ENCODE results near the gene PIGL.

Gene PIGL

DNA sequence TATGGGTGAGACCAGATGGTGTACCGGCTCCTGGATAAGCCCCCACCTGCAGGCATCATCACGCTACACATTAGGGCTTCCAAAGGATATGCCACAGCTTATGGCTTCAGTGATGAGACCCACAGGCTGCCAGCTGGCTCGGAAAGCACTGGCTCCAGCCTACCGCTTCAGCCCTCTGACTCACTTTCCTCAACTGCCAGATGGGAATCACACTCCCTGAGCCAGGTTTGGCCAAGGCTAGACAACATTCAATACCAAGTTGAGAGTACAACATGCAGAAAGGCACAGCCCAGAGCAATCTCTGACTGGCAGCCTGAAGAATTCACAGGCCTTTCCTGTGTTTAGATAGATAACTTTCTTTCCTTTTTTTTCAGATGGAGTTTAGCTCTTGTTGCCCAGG lies 126.0 kb downstream of the PIGL start:
- Mint-ChIP-seq H3K4me3 (no peak overlapping the region), H3K9me3 (no peaks in the 10 kb centered on the region), H3K4me1 (no peaks in the 10 kb centered on the region), H3K27ac (no peak overlapping the region), H3K27me3 (no peaks in the 10 kb centered on the region)
- DNase-seq: no peak
- ATAC-seq: no peak

DNA sequence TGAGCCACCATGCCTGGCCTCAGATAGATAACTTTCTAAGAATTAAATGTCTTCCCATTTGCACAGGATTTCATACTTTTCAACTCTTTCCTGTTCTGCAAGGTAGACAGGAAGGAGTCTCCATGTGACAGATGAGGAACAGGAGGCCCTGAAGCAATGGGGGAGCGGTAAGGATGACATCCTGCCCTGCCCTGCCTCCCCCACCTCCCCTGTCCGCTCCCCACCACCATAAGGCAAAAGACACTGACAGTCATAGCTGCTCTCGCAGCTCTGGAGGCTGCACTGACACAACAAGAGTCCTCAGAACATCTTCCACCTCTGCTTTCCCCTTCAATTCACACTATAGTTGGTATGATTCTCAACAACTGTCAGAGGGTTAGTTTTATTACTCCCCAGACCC lies 126.6 kb downstream of the PIGL start:
- ATAC-seq (no peak), DNase-seq (no peak)
- no peaks in the 10 kb centered on the region for H3K27me3 Mint-ChIP-seq
- no peak overlapping the region for H3K4me3 Mint-ChIP-seq
- no peaks in the 10 kb centered on the region for H3K9me3 Mint-ChIP-seq
- H3K27ac Mint-ChIP-seq: peak overlapping the region in 1 of 2 donors; percentile 75
- no peaks in the 10 kb centered on the region for H3K4me1 Mint-ChIP-seq

DNA sequence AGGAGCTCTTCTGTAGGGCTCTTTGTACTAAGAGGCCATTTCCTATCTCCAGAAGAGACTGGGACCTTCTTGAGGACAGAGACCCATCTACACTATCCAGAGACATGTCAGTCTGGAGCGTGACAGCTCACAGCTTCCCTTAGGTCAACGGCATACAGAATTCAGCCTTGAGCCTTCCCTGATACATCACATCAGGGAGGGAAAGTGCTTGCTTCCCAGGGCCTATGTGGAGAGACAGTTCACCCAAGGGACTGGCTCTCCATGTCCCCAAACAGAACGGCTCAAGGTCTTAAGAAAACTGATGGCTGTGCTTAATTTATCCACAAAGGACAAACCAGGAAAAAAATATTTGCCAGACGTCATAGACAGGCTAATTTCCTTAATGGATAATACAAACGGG lies 128.6 kb downstream of the PIGL start:
- DNase-seq (no peak), ATAC-seq (no peak)
- H3K27ac Mint-ChIP-seq: peak overlapping the region in 1 of 2 donors; percentile 34
- no peaks in the 10 kb centered on the region for H3K9me3 Mint-ChIP-seq
- H3K27me3 Mint-ChIP-seq: no peaks in the 10 kb centered on the region
- peaks cover 14% of the 10 kb centered on the region for H3K4me1 Mint-ChIP-seq
- no peak overlapping the region for H3K4me3 Mint-ChIP-seq

DNA sequence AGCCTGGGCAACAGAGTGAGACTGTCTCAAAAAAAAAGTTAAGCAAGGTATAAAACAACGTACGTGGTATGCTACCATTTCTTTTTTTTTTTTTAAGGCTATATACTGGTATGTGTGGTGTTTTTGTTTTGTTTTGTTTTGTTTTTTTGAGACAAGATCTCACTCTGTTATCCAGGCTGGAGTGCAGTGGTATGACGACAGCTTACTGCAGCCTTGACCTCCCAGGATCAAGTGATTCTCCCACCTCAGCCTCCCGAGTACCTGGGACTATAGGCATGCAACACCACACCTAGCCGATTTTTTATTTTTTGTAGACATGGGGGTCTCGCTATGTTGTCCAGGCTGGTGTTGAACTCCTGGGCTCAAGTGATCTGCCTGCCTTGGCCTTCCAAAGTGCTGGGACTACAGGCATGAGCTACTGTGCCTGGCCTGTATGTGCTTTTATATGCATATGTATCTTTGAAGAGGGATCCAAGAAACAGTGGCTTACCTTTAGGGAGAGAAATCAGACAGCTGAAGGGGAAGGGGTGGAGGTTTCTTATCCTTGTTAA lies 129.8 kb downstream of the PIGL start:
- H3K9me3 Mint-ChIP-seq: no peaks in the 10 kb centered on the region
- no peaks in the 10 kb centered on the region for H3K27me3 Mint-ChIP-seq
- H3K4me3 Mint-ChIP-seq: no peak overlapping the region
- no peak overlapping the region for H3K27ac Mint-ChIP-seq
- DNase-seq (no peak), ATAC-seq (no peak)
- peaks cover 26% of the 10 kb centered on the region for H3K4me1 Mint-ChIP-seq

- no peaks in the 10 kb centered on the region for H3K27me3 Mint-ChIP-seq
- H3K9me3 Mint-ChIP-seq: no peaks in the 10 kb centered on the region
- H3K27ac Mint-ChIP-seq: peak overlapping the region in 1 of 2 donors; percentile 37
- peaks cover 33% of the 10 kb centered on the region for H3K4me1 Mint-ChIP-seq
- ATAC-seq (no peak), DNase-seq (no peak)
- H3K4me3 Mint-ChIP-seq: no peak overlapping the region
Observed at GRCh38 chr17:16348586-16348985, 131.6 kb downstream of the PIGL start.

DNA sequence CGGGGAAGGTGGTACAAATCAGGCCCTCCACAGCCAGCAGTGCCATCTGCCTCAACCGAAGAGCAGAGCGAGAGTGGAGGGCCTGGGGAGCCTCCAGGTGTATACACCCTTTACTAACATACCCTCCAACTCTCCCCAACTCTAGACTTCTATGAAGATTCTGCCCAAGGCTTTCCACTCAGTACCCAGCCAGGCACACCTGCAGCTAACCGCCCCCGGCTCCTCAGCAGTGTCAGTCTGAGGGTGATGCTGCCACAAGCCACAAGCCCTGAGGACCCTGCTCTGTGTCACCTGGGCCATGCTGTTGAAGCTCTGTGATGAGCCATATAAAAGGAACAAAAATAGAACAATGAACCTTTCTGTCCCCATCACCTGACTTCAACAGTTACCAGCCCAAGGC lies 132.4 kb downstream of the PIGL start:
- ATAC-seq (no peak), DNase-seq (no peak)
- peaks cover 38% of the 10 kb centered on the region for H3K4me1 Mint-ChIP-seq
- peak overlapping the region in 1 of 2 donors; percentile 54 for H3K27ac Mint-ChIP-seq
- H3K9me3 Mint-ChIP-seq: no peaks in the 10 kb centered on the region
- no peak overlapping the region for H3K4me3 Mint-ChIP-seq
- no peaks in the 10 kb centered on the region for H3K27me3 Mint-ChIP-seq

DNA sequence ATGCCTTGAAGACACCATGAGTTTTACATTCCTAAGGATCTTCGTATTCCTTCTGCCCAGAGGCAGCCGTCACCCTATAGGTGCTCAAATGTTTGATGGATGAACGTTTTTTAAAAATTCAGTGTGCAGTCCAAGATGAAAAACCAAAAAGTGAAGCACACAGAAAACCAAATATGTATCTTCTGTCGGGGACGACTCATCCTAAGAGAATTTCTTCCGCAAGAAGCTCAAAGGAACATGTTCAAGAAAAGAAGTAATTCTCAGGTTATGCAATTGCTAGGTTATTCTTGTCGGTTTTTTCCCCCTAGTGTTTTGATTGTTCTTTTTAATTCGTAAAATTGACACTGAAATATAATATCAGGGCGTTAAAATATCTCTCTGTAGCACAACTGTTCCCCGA lies 134.8 kb downstream of the PIGL start:
- ATAC-seq: no peak
- DNase-seq: no peak
- Mint-ChIP-seq H3K27ac (peak overlapping the region; percentile 80 to 93), H3K27me3 (no peaks in the 10 kb centered on the region), H3K9me3 (no peaks in the 10 kb centered on the region), H3K4me1 (peaks cover 41% of the 10 kb centered on the region), H3K4me3 (peak overlapping the region; percentile 92 to 97)

DNA sequence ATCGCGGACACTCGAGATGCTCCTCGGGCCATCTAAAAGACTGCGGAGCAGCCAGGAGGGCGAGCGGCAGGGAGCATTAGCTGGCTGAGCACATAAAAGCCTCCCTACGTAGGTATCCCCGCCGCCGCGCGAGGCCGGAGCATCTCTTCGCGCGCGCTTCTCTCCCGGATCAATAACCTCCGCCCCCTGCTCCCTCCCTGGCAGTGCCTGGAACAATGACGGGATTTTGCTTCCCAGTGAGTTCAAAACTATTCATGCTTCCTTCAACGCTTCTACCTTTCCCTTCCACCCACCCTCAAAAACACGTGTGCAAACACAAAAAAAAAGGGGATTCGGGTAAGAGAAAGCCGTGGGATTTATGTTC lies 135.3 kb downstream of the PIGL start:
- H3K9me3 Mint-ChIP-seq: no peaks in the 10 kb centered on the region
- DNase-seq (peak; percentile 28 to 49), ATAC-seq (peak; percentile 38)
- H3K4me1 Mint-ChIP-seq: peaks cover 44% of the 10 kb centered on the region
- peak overlapping the region; percentile 83 to 93 for H3K27ac Mint-ChIP-seq
- no peaks in the 10 kb centered on the region for H3K27me3 Mint-ChIP-seq
- peak overlapping the region; percentile 92 to 97 for H3K4me3 Mint-ChIP-seq

DNA sequence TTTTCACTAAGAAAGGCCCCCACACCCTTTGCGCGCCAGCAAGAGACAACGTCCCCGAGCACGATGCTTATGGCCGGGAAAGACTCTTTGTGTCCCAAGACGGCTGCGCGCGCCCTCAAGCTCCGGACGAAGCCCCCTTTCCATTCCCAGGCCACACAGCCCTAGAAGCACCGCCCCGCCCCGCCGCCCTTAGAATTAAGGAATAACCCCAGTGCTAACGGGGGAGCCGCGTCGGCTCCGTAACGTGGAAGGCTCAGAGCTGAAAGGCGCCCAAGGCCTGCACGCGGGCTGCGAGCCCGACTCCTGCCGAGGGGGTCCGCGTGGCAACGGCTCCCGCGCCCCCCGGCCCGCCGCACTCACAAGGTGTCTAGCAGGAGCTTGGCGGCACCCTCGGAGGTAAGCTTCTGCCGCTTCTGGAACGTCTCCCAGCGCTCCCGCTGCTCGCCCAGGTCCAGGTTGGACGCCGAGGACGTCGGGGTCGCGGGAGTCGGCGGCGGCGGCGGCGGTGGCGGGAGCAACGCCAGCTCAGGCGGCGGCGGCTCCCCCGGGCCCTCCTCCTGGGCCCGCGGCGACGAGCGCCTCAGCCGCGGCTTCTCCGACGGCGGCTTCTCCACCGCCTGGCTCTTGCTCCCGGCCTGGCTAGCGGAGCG lies 135.8 kb downstream of the PIGL start:
- DNase-seq (peak; percentile 53 to 67), ATAC-seq (peak; percentile 77)
- Mint-ChIP-seq H3K27ac (peak overlapping the region; percentile 83 to 93), H3K4me3 (peak overlapping the region; percentile 92 to 97), H3K27me3 (no peaks in the 10 kb centered on the region), H3K9me3 (no peaks in the 10 kb centered on the region), H3K4me1 (peaks cover 44% of the 10 kb centered on the region)

DNA sequence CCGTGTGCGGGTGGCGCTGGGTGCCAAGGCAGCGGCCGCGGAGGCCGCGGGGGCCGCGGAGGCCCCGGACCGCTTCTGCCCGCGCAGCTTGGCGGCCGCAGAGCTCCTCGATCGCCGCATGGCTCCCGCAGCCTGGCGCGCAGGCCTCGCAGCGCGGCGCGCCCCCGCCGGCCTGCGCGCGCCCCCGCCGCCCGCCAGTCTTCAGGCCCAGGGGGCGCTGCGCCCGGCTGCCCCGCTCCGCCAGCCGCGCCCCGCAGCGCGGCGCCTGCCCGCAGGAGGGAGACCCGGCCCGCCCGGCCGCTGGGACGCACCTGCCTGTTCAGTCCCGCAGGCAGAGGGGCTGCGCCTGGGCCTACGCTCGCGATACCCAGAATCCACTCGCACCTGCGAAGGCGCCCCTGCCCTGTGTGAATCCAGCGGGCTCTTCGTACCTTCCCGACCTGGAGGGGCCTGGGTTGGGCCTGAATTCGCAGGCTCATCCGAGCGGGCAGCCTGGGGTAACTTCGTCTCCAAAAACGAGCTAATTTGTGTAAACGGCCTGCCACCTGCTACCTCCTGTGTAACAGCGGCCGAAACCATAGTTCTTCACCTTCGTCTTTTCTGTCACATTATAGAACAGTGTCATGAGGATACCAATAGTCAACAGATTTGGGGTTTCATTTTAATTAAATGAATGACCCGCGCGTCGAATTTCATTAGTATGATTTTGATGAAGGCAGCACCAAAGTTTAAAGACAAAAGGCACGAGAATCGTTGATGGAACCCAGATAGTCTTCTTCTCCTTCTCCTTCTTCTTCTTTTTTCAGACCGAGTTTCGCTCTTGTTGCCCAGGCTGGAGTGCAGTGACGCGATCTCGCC lies 136.5 kb downstream of the PIGL start, which contains the start of gene CENPV:
CENPV (minus strand) TSS at position 153 of the 858 bp plus-strand sequence; CDS start at position 120, 33 bp downstream.
- DNase-seq (peak; percentile 74 to 77), ATAC-seq (peak; percentile 87)
- H3K4me3 Mint-ChIP-seq: peak within 1 kb of the TSS; percentile 92 to 97
- peak within 1 kb of the TSS; percentile 83 to 93 for H3K27ac Mint-ChIP-seq
- peaks cover 44% of the 10 kb centered on the region for H3K4me1 Mint-ChIP-seq
- H3K9me3 Mint-ChIP-seq: no peaks in the 10 kb centered on the region
- no peaks in the 10 kb centered on the region for H3K27me3 Mint-ChIP-seq

GRCh38 chr17:16354585-16354984 lies 137.6 kb downstream of the PIGL start:
- DNase-seq (no peak), ATAC-seq (no peak)
- Mint-ChIP-seq H3K4me1 (peaks cover 37% of the 10 kb centered on the region), H3K4me3 (peak overlapping the region; percentile 49 to 87), H3K27ac (no peak overlapping the region), H3K9me3 (no peaks in the 10 kb centered on the region), H3K27me3 (no peaks in the 10 kb centered on the region)

GRCh38 chr17:16358394-16358793 lies 141.4 kb downstream of the PIGL start:
- Mint-ChIP-seq H3K27ac (no peak overlapping the region), H3K4me3 (no peak overlapping the region), H3K4me1 (peaks cover 12% of the 10 kb centered on the region), H3K9me3 (no peaks in the 10 kb centered on the region), H3K27me3 (no peaks in the 10 kb centered on the region)
- DNase-seq (no peak), ATAC-seq (no peak)

GRCh38 chr17:16361874-16362273 lies 144.9 kb downstream of the PIGL start:
- H3K27ac Mint-ChIP-seq: no peak overlapping the region
- H3K4me3 Mint-ChIP-seq: no peak overlapping the region

GRCh38 chr17:16363749-16364536 lies 146.9 kb downstream of the PIGL start:
- Mint-ChIP-seq H3K27me3 (no peaks in the 10 kb centered on the region), H3K4me3 (no peak overlapping the region), H3K9me3 (no peaks in the 10 kb centered on the region), H3K4me1 (no peaks in the 10 kb centered on the region), H3K27ac (no peak overlapping the region)
- DNase-seq (peak; percentile 68 to 78), ATAC-seq (peak; percentile 97)

More at GRCh38 chr17:16361874-16362273, 144.9 kb downstream of the PIGL start:
- ATAC-seq (peak; percentile 59), DNase-seq (no peak)
- H3K9me3 Mint-ChIP-seq: no peaks in the 10 kb centered on the region
- H3K4me1 Mint-ChIP-seq: peaks cover 2% of the 10 kb centered on the region
- no peaks in the 10 kb centered on the region for H3K27me3 Mint-ChIP-seq

DNA sequence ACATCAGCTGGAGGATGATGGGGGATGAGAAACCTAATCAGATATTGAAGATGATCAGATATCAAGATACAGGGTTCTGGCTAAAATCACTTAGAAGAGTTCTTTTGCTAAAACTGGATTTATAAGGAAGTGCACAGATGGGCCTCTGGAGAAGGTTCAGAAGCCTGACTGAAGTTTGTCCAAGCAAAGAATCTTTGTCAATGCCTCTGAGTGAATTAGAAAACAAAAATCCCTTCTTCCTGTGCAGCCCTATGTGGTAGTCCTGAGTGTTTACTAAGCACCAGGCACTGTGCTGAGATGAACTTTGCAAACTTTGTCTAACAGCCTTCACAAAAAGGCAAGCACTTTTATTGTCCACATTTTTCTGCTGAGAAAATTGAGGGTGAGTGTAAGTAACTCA lies 147.6 kb downstream of the PIGL start:
- no peaks in the 10 kb centered on the region for H3K4me1 Mint-ChIP-seq
- no peaks in the 10 kb centered on the region for H3K9me3 Mint-ChIP-seq
- no peaks in the 10 kb centered on the region for H3K27me3 Mint-ChIP-seq
- ATAC-seq: no peak
- H3K4me3 Mint-ChIP-seq: no peak overlapping the region
- no peak overlapping the region for H3K27ac Mint-ChIP-seq
- no peak for DNase-seq
